Myocyte (in vitro differentiated cells): ENCODE results near the gene JOSD2. TPM values are rescaled to one million over a fixed set of nuclear protein-coding genes. Genes with fewer than 3 reads are reported as not detected.
"Not testable (repeated sequence)": the region's sequence is repeated elsewhere in the genome, so short reads cannot be mapped to it uniquely, and the experiment has no call there.

Experiments used
- DNase-seq: peaks from one replicate; pipeline ENCODE4 v3.0.0-alpha.2; 2012; ENCODE audit warnings: low read depth
- total RNA-seq: library from RNA; depleted of rRNA; stranded (reverse); fragments of >200 nt; gene quantifications from 2 replicates; pipeline ENCODE4 v1.2.3, GENCODE V29; 2014

JOSD2 gene
- total RNA-seq, 1 donor from 2014 or later, result 29.8 TPM

DNA sequence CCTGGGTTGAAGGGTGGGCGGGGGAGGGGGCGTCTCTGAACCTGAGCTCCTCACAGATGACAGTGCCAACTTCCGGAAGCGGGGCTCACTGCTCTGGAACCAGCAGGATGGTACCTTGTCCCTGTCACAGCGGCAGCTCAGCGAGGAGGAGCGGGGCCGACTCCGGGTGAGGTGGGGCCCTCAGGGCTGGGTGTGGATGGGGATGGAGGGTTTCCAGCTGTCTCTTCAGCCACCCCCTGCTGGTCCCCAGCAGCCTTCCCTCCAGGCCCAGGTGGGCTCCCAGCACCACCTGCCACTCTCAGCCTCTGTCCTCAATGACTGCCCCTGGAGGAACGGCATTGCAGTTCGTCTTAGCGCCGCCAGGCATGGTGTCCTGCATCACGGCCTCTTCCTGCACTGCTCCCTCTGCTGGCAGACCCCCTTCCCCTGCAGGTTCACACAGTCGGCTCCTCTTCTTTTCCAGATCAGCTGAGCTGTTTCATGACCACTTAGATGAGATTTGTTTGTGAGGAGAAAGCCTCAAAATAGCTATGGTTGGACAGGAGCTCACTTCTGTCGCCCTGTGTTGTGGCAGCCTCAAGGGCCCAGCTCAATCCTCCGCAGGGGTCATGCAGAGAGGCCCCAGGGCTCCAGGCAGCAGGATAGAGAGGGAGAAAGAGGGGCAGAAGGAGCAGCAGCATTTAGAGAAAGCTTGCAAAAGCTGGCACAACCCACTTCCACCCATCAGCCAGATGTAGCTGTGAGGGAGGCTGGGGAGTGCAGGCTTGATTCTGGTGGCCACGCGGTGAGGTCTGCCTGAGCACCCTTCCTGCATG, 31.9 kb downstream of the JOSD2 start:
- DNase-seq, result no peak

DNA sequence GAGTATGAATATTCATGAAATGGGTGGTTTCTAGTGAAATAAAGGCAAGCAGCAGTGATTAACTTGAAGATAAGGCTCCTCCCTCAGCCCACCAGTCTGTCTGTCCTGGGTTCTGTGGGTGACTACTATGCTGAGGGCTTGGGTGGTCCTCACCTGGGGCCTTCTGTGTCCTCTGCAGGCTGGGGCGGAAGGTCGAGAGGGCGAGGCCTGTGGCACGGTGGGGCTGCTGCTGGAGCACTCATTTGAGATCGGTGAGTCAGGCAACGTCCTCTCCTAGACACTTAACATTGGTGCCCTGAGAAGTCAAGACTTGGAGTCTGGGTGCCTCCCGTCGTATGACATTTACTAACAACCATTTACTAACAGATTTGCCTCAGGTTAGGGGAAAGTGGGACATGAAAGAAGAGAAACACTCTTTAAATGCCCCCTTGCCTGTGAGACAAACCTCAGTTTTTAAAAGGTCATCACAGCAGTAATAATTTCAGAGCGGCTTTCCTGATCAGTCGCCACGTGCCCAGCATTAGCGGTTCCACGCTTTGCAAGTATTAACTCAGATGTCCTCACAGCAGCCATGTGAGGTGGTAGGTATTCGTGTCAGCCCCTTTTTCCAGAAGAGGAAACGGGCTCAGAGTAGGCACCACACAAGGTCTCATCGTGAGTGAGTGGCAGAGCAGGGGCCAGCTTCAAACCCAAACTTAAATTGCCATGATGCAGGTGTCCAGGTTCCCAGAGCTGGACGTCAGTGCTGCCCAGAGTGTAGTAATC, 33.1 kb downstream of the JOSD2 start:
- DNase-seq, result no peak

DNA sequence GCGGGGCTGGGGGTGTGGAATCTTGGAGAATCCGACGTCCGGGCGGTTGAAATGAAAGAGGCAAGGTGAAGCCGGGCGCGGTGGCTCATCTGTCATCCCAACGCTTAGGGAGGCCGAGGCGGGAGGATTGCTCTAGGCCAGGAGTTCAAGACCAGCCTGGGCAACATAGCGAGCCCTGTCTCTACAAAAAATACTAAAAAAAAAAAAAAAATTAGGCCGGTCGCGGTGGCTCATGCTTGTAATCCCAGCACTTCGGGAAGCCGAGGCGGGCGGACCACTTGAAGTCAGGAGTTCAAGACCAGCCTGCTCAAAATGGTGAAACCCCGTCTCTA, 34.1 kb downstream of the JOSD2 start:
- no peak for DNase-seq

GRCh38 chr19:50476224-50476906, 34.6 kb downstream of the JOSD2 start, which contains the start of the genes EMC10 and GARIN5A:
Gene EMC10, plus strand, starts transcription at chr19:50476507. Its CDS starts 38 bp downstream, at chr19:50476545.
Gene GARIN5A, minus strand, starts transcription at chr19:50476848. Its CDS starts 460 bp downstream, at chr19:50476388.
- peak; percentile 90 for DNase-seq

- DNase-seq, result no peak
These were observed 35.2 kb downstream of the JOSD2 start for GRCh38 chr19:50475736-50476223.

GRCh38 chr19:50475101-50475568, 35.9 kb downstream of the JOSD2 start:
- no peak for DNase-seq

DNA sequence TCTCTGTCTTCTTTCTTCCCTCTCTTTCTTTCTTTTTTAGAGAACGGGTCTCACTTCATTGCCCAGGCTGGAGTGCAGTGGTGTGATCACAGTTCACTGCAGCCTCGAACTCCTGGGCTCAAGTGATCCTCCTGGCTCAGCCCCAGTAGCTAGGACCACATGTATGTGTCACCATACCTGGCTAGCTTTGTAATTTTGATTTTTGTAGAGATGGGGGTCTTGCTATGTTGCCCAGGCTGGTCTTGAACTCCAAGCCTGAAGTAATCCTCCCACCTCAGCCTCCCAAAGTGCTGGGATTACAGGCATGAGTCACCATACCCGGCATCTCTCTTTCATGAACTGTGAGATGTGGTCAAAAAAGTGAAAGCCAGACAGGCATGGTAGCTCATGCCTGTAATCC, 37.7 kb downstream of the JOSD2 start:
- not testable (repeated sequence) for DNase-seq

- DNase-seq, result no peak
These were observed 42.2 kb downstream of the JOSD2 start for GRCh38 chr19:50468818-50469217.

DNA sequence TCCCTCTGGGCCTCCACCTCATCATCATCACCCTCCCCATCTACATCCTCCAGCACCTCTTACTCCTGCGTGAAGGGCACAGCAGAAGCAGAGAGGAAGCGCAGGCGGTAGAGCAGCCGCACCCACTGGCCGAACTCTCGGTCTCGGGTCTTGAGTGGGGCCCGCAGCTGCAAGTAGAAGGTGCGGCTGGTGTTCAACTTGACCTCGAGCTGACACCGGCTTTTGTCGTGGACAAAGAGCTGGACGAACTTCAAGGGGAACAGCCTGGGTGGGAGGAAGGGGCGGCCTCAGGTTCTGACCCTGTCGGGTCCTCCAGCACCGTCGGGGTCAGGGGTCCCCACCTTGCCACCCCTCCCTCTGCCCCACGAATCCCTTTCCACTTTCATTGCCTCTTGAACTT, 43.4 kb downstream of the JOSD2 start:
- no peak for DNase-seq

- DNase-seq, result no peak
These were observed 44.3 kb downstream of the JOSD2 start for GRCh38 chr19:50466706-50467039.

- DNase-seq, result peak; percentile 97
These were observed 44.8 kb downstream of the JOSD2 start for GRCh38 chr19:50465986-50466705.

- no peak for DNase-seq
These were observed 46.0 kb downstream of the JOSD2 start for GRCh38 chr19:50465000-50465399.

GRCh38 chr19:50464348-50464747, 46.6 kb downstream of the JOSD2 start:
- no peak for DNase-seq

DNA sequence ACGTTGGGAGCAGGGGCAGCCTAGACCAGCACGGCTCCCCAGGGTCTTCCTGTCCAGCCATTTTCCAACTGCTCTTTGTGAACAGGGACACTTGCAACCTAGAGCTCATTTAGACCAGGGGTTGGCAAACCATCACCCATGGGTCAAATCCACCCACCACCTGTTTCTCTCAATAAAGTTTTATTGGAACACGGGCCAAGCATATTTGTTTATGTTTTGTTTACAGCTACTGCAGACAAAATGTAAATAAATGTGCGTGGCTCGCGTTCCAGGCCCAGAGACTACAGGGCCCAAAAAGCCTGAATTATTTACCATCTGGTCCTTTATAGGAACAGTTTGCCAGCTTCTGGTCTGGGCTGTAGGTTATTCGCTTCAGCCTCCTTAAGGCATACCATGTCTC, 48.0 kb downstream of the JOSD2 start:
- no peak for DNase-seq

GRCh38 chr19:50461066-50461875, 49.7 kb downstream of the JOSD2 start:
- peak; percentile 79 for DNase-seq

- DNase-seq, result peak; percentile 30
These were observed 50.7 kb downstream of the JOSD2 start for GRCh38 chr19:50460161-50460765.

DNA sequence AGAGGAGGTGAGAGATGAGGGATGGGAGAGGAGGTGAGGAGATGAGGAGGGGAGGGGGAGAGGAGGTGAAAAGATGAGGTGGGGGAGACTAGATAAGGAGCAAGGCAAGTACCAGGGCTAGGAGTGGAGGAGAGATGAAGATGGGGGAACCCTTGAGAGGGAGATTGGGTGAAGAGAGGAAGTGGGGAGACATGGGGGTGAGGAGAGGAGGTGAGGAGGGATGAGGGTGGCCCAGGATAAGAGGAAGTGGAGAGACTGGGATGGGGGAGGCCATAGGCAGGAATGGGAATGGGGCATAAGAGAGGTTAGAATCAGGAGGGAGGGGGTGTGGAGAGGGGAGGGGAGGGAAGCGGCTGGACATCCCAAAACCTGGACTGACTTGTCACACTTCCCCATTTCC, 51.4 kb downstream of the JOSD2 start:
- DNase-seq, result no peak

DNA sequence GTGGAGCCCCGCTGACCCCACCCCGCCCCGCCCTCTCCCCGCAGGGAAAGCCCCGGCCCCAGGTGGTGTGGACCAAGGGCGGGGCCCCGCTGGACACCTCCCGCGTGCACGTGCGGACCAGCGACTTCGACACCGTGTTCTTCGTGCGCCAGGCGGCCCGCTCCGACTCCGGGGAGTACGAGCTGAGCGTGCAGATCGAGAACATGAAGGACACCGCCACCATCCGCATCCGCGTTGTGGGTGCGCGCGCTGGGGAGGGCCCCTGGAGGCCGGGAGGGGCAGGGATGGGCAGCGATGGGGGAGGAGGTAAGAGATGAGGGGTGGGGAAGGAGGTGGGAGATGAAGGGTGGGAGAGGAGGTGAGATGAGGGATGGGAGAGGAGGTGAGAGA, 51.9 kb downstream of the JOSD2 start:
- DNase-seq, result no peak

- DNase-seq, result no peak
These were observed 52.5 kb downstream of the JOSD2 start for GRCh38 chr19:50458396-50459066.
